Measurements from ENCODE around the gene DEFB110. TPM values are rescaled to one million over a fixed set of nuclear protein-coding genes. Genes with fewer than 3 reads are reported as not detected.

DEFB110 gene
- total RNA-seq, 1 donor from 2014 or later: not detected

DNA sequence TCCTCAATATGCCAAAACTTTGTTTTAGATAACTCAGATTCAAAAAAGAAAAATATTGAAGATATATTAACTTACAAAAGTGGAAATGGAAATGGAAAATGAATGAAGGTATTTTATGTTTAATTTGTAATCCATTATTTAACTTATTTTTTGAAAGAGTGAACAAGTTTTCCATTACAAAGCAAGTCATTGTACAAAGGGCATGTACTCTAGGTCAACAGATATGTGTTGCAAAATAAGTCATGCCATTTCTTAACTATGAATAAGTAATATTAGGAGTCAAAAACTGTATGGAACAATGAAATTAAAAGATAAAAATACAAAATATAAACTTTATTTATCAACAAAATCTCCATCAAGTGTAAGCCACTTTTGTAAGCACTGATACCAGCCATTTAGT is 26.5 kb downstream of the DEFB110 start:
- intact Hi-C loops (cut with DNase I): no loop called here
- Histone ChIP-seq H3K9me3 (no peaks in the 10 kb centered on the region), H3K27ac (no peak overlapping the region), H3K4me3 (no peak overlapping the region), H3K4me1 (no peaks in the 10 kb centered on the region), H3K36me3 (no peaks in the 10 kb centered on the region), H3K27me3 (ENCODE audit: low read depth) (no peaks in the 10 kb centered on the region)
- DNase-seq (no peak), ATAC-seq (no peak)
- TF ChIP-seq, protein P1, sequence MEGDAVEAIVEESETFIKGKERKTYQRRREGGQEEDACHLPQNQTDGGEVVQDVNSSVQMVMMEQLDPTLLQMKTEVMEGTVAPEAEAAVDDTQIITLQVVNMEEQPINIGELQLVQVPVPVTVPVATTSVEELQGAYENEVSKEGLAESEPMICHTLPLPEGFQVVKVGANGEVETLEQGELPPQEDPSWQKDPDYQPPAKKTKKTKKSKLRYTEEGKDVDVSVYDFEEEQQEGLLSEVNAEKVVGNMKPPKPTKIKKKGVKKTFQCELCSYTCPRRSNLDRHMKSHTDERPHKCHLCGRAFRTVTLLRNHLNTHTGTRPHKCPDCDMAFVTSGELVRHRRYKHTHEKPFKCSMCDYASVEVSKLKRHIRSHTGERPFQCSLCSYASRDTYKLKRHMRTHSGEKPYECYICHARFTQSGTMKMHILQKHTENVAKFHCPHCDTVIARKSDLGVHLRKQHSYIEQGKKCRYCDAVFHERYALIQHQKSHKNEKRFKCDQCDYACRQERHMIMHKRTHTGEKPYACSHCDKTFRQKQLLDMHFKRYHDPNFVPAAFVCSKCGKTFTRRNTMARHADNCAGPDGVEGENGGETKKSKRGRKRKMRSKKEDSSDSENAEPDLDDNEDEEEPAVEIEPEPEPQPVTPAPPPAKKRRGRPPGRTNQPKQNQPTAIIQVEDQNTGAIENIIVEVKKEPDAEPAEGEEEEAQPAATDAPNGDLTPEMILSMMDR (IDR thresholded peaks at IDR 0.05): no peak

DNA sequence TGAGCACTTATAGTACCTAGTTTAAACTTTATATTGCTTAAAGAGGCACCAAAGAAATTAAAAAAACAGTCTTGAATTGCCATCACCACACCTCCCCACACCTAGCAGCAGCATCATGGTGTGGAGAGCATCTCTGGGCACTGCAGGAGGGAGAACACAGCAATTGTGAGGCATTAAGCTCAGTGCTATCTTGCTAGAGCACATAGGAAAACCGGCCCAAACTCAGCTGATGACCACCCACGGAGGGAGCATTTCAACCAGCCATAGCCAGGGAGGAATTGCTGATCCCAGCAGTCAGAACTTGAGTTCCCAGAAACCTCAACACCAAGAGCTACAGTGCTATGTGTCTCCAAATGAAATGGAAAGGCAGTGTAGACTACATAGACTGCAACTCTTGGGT is 32.9 kb downstream of the DEFB110 start:
- no peaks in the 10 kb centered on the region for H3K9me3 ChIP-seq
- H3K4me1 ChIP-seq: no peaks in the 10 kb centered on the region
- ATAC-seq (no peak), DNase-seq (no peak)
- no peaks in the 10 kb centered on the region for H3K27me3 ChIP-seq (ENCODE audit: low read depth)
- no peaks in the 10 kb centered on the region for H3K36me3 ChIP-seq
- intact Hi-C loops (cut with DNase I): no loop called here
- TF ChIP-seq, protein P1 (IDR thresholded peaks at IDR 0.05): no peak
- no peak overlapping the region for H3K4me3 ChIP-seq
- no peak overlapping the region for H3K27ac ChIP-seq

DNA sequence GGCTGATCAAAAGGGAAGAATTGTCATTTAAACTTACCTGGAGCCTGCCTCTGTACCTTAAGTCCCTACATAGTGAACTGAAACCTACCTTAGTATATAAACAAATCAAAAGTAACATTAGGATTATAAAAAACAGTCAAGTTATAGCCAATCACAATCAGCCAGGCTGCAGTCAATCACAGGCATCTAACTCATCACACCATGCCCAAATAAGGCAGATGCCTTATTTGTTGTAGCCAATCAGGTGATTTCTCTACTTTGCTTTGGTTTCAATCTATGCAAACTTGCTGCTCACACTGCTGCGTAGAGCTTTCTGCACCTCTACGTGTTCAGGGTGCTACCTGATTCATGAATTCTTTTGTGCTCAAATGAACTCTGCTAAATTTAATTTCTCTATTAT is 34.0 kb downstream of the DEFB110 start:
- no peaks in the 10 kb centered on the region for H3K36me3 ChIP-seq
- no peaks in the 10 kb centered on the region for H3K9me3 ChIP-seq
- intact Hi-C loops (cut with DNase I): no loop called here
- no peaks in the 10 kb centered on the region for H3K27me3 ChIP-seq (ENCODE audit: low read depth)
- no peak for ATAC-seq
- DNase-seq: no peak
- H3K4me1 ChIP-seq: no peaks in the 10 kb centered on the region
- H3K27ac ChIP-seq: no peak overlapping the region
- TF ChIP-seq, protein P1 (IDR thresholded peaks at IDR 0.05): no peak
- no peak overlapping the region for H3K4me3 ChIP-seq

DNA sequence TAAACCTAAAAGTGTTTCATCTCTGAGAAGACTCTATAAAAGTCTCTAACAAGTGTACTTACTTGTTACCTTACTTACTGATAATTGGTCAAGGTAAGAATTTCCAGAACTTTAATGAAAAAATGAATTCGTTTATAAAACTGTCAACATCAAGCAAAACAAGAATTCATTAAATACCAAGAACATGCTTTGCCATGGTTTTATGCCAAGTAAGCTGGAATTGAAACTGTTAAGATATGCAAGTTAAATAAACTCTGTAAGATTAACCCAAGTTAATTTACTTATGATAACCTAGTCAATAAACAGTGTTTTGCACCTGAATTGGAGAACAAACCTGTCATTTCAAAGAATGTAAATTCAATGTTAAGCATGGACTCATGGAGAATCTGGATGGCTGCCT is 35.2 kb downstream of the DEFB110 start:
- Histone ChIP-seq H3K27me3 (ENCODE audit: low read depth) (no peaks in the 10 kb centered on the region), H3K9me3 (no peaks in the 10 kb centered on the region), H3K4me3 (no peak overlapping the region), H3K36me3 (no peaks in the 10 kb centered on the region), H3K27ac (no peak overlapping the region), H3K4me1 (no peaks in the 10 kb centered on the region)
- intact Hi-C loops (cut with DNase I): no loop called here
- ATAC-seq (no peak), DNase-seq (no peak)
- TF ChIP-seq, protein P1 (IDR thresholded peaks at IDR 0.05): no peak

DNA sequence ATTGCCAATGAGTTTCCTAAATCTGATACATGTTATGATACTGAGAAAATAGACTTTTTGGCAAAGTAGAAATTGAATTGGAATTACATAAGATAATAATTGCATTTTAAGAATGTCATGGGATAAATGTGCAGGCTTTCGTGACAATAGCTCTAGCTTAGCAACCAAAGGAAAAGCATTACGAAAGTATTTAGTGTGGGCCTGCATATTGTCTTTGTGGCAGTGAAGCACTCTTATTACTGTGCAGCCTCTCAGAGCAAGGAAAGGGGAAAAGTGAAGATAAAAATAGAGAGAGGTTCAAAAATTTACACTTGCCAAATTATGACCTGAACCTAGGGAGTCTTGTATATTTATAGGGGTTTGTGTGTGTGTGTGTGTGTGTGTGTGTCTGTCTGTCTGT is 39.7 kb downstream of the DEFB110 start:
- H3K4me1 ChIP-seq: no peaks in the 10 kb centered on the region
- no peaks in the 10 kb centered on the region for H3K27me3 ChIP-seq (ENCODE audit: low read depth)
- no peaks in the 10 kb centered on the region for H3K36me3 ChIP-seq
- no peak overlapping the region for H3K27ac ChIP-seq
- no peaks in the 10 kb centered on the region for H3K9me3 ChIP-seq
- intact Hi-C loops (cut with DNase I): no loop called here
- TF ChIP-seq, protein P1 (IDR thresholded peaks at IDR 0.05): no peak
- DNase-seq (no peak), ATAC-seq (no peak)
- H3K4me3 ChIP-seq: no peak overlapping the region

DNA sequence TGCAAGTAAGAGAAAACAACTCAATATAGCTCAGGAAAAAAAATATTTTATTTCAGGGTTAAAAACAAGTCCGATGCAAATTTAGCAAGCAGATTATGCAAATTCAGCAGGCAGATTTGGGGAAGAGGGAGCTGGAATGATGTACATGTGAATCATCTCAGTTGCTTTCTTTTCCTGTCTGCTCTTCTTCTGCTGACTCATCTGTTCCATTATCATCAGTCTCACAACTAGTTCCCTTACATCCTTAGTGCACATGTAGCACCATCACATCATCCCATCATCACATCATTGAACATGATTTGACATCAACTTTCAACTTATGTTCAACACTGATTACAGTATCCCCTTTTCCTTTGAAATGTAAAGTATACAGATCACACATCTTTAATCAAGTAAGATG is 40.9 kb downstream of the DEFB110 start:
- no peaks in the 10 kb centered on the region for H3K27me3 ChIP-seq (ENCODE audit: low read depth)
- TF ChIP-seq, protein P1 (IDR thresholded peaks at IDR 0.05): no peak
- H3K4me1 ChIP-seq: no peaks in the 10 kb centered on the region
- H3K36me3 ChIP-seq: no peaks in the 10 kb centered on the region
- no peak for ATAC-seq
- intact Hi-C loops (cut with DNase I): no loop called here
- H3K27ac ChIP-seq: no peak overlapping the region
- H3K4me3 ChIP-seq: no peak overlapping the region
- no peaks in the 10 kb centered on the region for H3K9me3 ChIP-seq
- DNase-seq: no peak

Measured in lower lobe of right lung (tissue), 2 donors.